GM06990 (cell line): ENCODE data around the gene MYO7A.

Experiments
- DNase-seq: peaks from one replicate; pipeline ENCODE4 v3.0.0-alpha.2; 2011; ENCODE audit not compliant: insufficient read length; ENCODE audit errors: extremely low read depth
- H3K27me3 ChIP-seq: replicated peaks from 2 replicates; pipeline ENCODE4 v1.6.0; 2011; ENCODE audit warnings: low read length; ENCODE audit not compliant: control insufficient read depth, insufficient read depth
- H3K36me3 ChIP-seq: 2 replicates; pipeline ENCODE4 v1.5.1; 2011; ENCODE audit warnings: low read length; ENCODE audit not compliant: control insufficient read depth, insufficient read depth
- H3K4me3 ChIP-seq: replicated peaks from 2 replicates; pipeline ENCODE4 v1.5.1; 2011; ENCODE audit warnings: low read depth, mild to moderate bottlenecking, control low read depth, low read length
- CTCF ChIP-seq: IDR thresholded peaks from 2 replicates; pipeline ENCODE4 v1.5.1; 2011; ENCODE audit warnings: low read length, control low read depth, mild to moderate bottlenecking, inconsistent platforms; ENCODE audit not compliant: insufficient read depth, poor library complexity, severe bottlenecking

The MYO7A gene

GRCh38 chr11:77148963-77149715 is 21.1 kb downstream of the MYO7A start:
- Histone ChIP-seq H3K36me3 (no peaks in the 10 kb centered on the region), H3K4me3 (no peak overlapping the region), H3K27me3 (no peaks in the 10 kb centered on the region; the same call in 1 of the 2 replicates)
- no peak for DNase-seq
- TF ChIP-seq CTCF = no peak

GRCh38 chr11:77149716-77150392 is 21.8 kb downstream of the MYO7A start:
- no peak overlapping the region for H3K4me3 ChIP-seq
- no peak for TF ChIP-seq CTCF
- no peaks in the 10 kb centered on the region; the same call in 1 of the 2 replicates for H3K27me3 ChIP-seq

GRCh38 chr11:77150836-77151235 is 22.8 kb downstream of the MYO7A start:
- no peak overlapping the region for H3K4me3 ChIP-seq
- DNase-seq = no peak
- no peaks in the 10 kb centered on the region for H3K36me3 ChIP-seq
- no peak for TF ChIP-seq CTCF
- H3K27me3 ChIP-seq = no peaks in the 10 kb centered on the region; the same call in 1 of the 2 replicates

More at GRCh38 chr11:77149716-77150392, 21.8 kb downstream of the MYO7A start:
- DNase-seq = no peak
- no peaks in the 10 kb centered on the region for H3K36me3 ChIP-seq

GRCh38 chr11:77151804-77152509 is 23.9 kb downstream of the MYO7A start:
- Histone ChIP-seq H3K27me3 (no peaks in the 10 kb centered on the region; the same call in 1 of the 2 replicates), H3K36me3 (no peaks in the 10 kb centered on the region), H3K4me3 (no peak overlapping the region)
- TF ChIP-seq CTCF = no peak
- DNase-seq = no peak

- Histone ChIP-seq H3K36me3 (no peaks in the 10 kb centered on the region), H3K27me3 (no peaks in the 10 kb centered on the region; the same call in 1 of the 2 replicates), H3K4me3 (no peak overlapping the region)
- TF ChIP-seq CTCF = no peak
- DNase-seq = no peak
Observed at GRCh38 chr11:77152846-77153245, 24.8 kb downstream of the MYO7A start.
